ENCODE data around the gene SEZ6L.
A peak's percentile ranks its signal among the peaks of the same experiment; 100 is the strongest.

The SEZ6L gene

GRCh38 chr22:26430600-26430999 lies 261.3 kb downstream of the SEZ6L start:
- Histone ChIP-seq H3K4me2 (peak overlapping the region; percentile 83), H3K79me2 (ENCODE audit: insufficient read depth, low read depth) (0 out of 2 replicates have a peak, but pooled peaks cover 5% of the 10 kb centered on the region), H4K20me1 (ENCODE audit: insufficient read depth) (no peaks in the 10 kb centered on the region), H3K4me1 (ENCODE audit: low read depth, poor library complexity, severe bottlenecking) (peaks cover 39% of the 10 kb centered on the region), H3K27ac (peak overlapping the region; percentile 25; the same call in 1 of the 2 replicates), H3K9ac (0 out of 2 replicates have a peak overlapping the region, but pooled peaks have one; percentile 5), H3K27me3 (ENCODE audit: insufficient read depth, low read depth) (no peaks in the 10 kb centered on the region), H3K4me3 (IDR thresholded peaks at IDR 0.05; ENCODE audit: insufficient read depth, low read depth, low read length) (no peak overlapping the region), H2AFZ (ENCODE audit: low read depth) (no peak overlapping the region), H3K36me3 (ENCODE audit: insufficient read depth) (no peaks in the 10 kb centered on the region)
- no peak for TF ChIP-seq CTCF (conservative IDR thresholded peaks at IDR 0.05; ENCODE audit: low read depth, low read length)

GRCh38 chr22:26431261-26431995 lies 262.2 kb downstream of the SEZ6L start:
- Histone ChIP-seq H3K79me2 (ENCODE audit: insufficient read depth, low read depth) (0 out of 2 replicates have a peak, but pooled peaks cover 5% of the 10 kb centered on the region), H3K4me3 (IDR thresholded peaks at IDR 0.05; ENCODE audit: insufficient read depth, low read depth, low read length) (no peak overlapping the region), H3K9ac (0 out of 2 replicates have a peak overlapping the region, but pooled peaks have one; percentile 5), H3K27me3 (ENCODE audit: insufficient read depth, low read depth) (no peaks in the 10 kb centered on the region), H3K27ac (peak overlapping the region; percentile 25; the same call in 1 of the 2 replicates), H3K36me3 (ENCODE audit: insufficient read depth) (no peaks in the 10 kb centered on the region), H3K4me2 (peak overlapping the region; percentile 83), H3K4me1 (ENCODE audit: low read depth, poor library complexity, severe bottlenecking) (peaks cover 39% of the 10 kb centered on the region), H2AFZ (ENCODE audit: low read depth) (no peak overlapping the region), H4K20me1 (ENCODE audit: insufficient read depth) (no peaks in the 10 kb centered on the region)
- TF ChIP-seq CTCF (conservative IDR thresholded peaks at IDR 0.05; ENCODE audit: low read depth, low read length): no peak

- Histone ChIP-seq H3K4me3 (IDR thresholded peaks at IDR 0.05; ENCODE audit: insufficient read depth, low read depth, low read length) (no peak overlapping the region), H3K4me1 (ENCODE audit: low read depth, poor library complexity, severe bottlenecking) (peaks cover 37% of the 10 kb centered on the region), H3K4me2 (no peak overlapping the region), H3K79me2 (ENCODE audit: insufficient read depth, low read depth) (0 out of 2 replicates have a peak, but pooled peaks cover 5% of the 10 kb centered on the region), H3K27me3 (ENCODE audit: insufficient read depth, low read depth) (no peaks in the 10 kb centered on the region), H3K36me3 (ENCODE audit: insufficient read depth) (no peaks in the 10 kb centered on the region), H3K27ac (no peak overlapping the region), H3K9ac (no peak overlapping the region), H4K20me1 (ENCODE audit: insufficient read depth) (no peaks in the 10 kb centered on the region), H2AFZ (ENCODE audit: low read depth) (no peak overlapping the region)
- no peak for TF ChIP-seq CTCF (conservative IDR thresholded peaks at IDR 0.05; ENCODE audit: low read depth, low read length)
These were observed 263.5 kb downstream of the SEZ6L start for GRCh38 chr22:26432619-26433311.

Data from KMS-11 (cell line).